GM12874 (cell line): Measurements from ENCODE around the gene PGS1.

ENCODE experiments used
- CTCF ChIP-seq: IDR thresholded peaks from 2 replicates; pipeline ENCODE4 v1.5.1; 2011; ENCODE audit warnings: low read depth, mild to moderate bottlenecking, control low read depth, low read length, moderate library complexity; ENCODE audit not compliant: insufficient read depth

The PGS1 gene

GRCh38 chr17:78378225-78379130 lies at the start of gene PGS1:
TSS of gene PGS1 (plus strand) at chr17:78378649. CDS start at chr17:78378666, 17 bp downstream.
- TF ChIP-seq CTCF, result no peak

- no peak for TF ChIP-seq CTCF
Observed at GRCh38 chr17:78329263-78330059, 49.0 kb upstream of the PGS1 start.

GRCh38 chr17:78330570-78331224 lies 47.8 kb upstream of the PGS1 start:
- no peak for TF ChIP-seq CTCF

- TF ChIP-seq CTCF, result no peak
Observed at GRCh38 chr17:78332991-78333390, 45.5 kb upstream of the PGS1 start.

DNA sequence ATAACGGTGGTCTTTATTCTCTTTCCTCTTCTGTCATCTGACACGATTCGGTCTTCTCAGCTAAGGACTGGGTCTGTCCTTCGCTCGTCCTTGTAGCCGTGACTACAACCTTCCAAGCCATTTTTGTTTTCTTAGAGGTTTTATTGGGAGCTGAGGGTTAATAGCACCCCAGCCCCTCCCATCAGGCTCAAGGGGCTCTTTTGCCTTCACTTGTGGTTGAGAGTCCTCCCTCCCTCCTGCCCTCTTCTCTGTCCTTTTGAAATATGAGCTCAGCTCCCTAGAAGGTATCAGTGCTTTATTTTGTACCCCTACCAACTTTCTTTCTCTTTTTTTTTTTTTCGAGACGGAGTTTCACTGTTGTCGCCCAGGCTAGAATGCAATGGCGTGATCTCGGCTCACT lies 43.2 kb upstream of the PGS1 start:
- no peak for TF ChIP-seq CTCF

DNA sequence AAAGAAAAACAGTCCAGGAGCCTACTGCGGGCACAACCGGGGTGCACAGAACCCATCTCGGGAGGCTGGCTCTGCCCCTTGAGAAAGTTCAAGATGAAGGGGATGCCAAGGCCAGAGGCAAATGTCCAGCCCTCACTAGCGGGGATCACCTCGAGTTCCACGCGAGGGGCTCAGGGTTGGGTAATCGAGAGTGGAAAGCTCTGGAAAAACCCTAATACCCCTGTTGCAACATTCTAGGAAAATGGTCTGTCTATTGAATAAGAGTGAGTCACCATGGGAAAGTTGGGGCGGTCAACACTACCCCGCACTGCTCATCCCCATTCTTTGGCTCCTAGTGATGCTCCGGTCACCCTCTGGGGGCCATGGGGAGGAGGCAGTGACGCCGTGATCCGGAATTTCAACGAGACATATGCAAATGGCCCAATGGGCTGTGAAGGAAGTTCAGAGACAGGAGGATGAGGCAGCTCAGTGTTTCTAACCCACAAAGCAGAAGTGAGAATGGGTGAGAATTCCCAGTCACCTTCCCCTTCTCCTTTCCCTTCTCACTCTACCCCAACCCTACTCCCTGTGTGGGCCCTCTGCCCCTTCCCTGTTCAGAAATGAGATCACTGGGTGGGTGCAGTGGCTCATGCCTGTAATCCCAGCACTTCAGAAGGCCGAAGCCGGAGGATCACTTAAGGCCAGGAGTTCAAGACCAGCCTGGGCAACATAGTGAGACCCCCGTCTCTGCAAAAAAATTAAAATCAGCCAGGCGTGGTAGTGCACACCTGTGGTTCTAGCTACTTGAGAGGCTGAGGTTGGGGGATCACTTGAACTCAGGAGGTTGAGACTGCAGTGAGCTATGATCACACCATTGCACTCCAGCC lies 41.0 kb upstream of the PGS1 start:
- TF ChIP-seq CTCF, result no peak
